ENCODE results near the gene CHST7. TPM values are rescaled to one million over a fixed set of nuclear protein-coding genes. Genes with fewer than 3 reads are reported as not detected.

The CHST7 gene
- total RNA-seq, 6 experiments from 2014 or later: 16.1 to 17.8 (median 17.0) TPM

DNA sequence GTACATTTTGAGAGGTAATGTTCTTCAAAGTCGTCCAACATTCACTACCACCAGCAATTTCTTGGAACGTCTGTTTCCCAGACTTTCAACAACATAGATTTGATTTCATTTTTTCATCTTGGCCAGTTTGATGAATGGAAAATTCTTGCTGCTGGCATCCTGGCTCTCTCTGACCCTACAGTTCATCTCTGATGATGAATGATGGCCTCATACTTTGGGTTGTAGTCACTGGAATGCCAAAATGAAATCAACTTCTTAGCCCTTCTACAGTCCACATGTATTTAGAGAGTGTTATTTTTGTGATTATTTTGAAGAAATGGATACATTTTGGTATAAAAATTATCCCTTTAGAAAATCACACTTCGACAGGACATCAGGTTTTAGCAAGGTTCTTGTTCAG lies 8.8 kb downstream of the CHST7 start:
- TF ChIP-seq, protein P1, sequence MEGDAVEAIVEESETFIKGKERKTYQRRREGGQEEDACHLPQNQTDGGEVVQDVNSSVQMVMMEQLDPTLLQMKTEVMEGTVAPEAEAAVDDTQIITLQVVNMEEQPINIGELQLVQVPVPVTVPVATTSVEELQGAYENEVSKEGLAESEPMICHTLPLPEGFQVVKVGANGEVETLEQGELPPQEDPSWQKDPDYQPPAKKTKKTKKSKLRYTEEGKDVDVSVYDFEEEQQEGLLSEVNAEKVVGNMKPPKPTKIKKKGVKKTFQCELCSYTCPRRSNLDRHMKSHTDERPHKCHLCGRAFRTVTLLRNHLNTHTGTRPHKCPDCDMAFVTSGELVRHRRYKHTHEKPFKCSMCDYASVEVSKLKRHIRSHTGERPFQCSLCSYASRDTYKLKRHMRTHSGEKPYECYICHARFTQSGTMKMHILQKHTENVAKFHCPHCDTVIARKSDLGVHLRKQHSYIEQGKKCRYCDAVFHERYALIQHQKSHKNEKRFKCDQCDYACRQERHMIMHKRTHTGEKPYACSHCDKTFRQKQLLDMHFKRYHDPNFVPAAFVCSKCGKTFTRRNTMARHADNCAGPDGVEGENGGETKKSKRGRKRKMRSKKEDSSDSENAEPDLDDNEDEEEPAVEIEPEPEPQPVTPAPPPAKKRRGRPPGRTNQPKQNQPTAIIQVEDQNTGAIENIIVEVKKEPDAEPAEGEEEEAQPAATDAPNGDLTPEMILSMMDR (IDR thresholded peaks at IDR 0.05): no peak
- Mint-ChIP-seq H3K27ac (peak overlapping the region; percentile 94), H3K27me3 (ENCODE audit: insufficient read depth) (no peaks in the 10 kb centered on the region), H3K9me3 (no peaks in the 10 kb centered on the region), H3K4me1 (ENCODE audit: low read depth) (peaks cover 55% of the 10 kb centered on the region), H3K4me3 (peak overlapping the region; percentile 84), H3K36me3 (ENCODE audit: low read depth) (peaks cover 6% of the 10 kb centered on the region; the same call in 1 of the 2 replicates)
- DNase-seq: peak; percentile 39

DNA sequence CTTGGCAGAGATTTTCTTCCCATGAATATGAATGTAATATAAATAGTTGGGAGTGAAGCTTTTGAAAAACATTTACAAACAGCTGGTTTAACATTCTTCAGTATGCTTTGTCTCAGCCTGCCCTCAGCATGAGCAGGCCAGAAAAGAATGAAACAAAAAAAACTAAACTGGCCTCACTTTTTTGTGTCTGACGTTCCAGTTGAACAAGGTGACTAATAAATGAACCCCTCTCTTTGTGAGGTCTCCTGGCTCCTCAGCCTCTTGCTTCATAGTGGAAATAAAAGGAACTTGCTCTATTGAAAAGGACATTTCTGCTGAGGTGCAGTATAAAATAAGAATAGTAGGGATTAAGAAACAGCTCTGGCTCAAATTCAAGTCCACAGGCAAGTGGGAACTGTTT lies 9.4 kb downstream of the CHST7 start:
- Mint-ChIP-seq H3K36me3 (ENCODE audit: low read depth) (peaks cover 4% of the 10 kb centered on the region; the same call in 1 of the 2 replicates), H3K4me1 (ENCODE audit: low read depth) (peaks cover 55% of the 10 kb centered on the region), H3K27ac (peak overlapping the region; percentile 94), H3K9me3 (no peaks in the 10 kb centered on the region), H3K4me3 (peak overlapping the region; percentile 84), H3K27me3 (ENCODE audit: insufficient read depth) (no peaks in the 10 kb centered on the region)
- TF ChIP-seq, protein P1 (IDR thresholded peaks at IDR 0.05): no peak
- peak; percentile 89 for DNase-seq

DNA sequence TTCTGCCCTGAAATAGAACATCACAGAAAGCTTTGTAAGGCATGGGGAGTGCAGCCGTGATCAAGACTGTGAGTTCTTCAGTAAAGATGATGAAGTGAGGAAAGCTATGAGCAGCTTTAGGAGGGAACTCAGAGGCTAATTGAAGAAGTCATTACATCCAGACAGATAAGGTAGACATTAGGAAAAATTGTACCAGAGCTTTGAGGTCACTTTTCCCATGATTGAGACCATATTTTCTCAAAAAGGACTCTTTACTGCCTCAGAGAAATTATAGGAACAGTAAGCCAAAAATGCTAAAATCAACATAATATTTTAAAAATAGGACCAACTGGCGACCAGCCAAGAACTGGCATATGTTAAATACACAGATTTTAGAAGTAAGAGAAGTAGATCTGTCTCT lies 11.2 kb downstream of the CHST7 start:
- no peaks in the 10 kb centered on the region for H3K27me3 Mint-ChIP-seq (ENCODE audit: insufficient read depth)
- TF ChIP-seq, protein P1 (IDR thresholded peaks at IDR 0.05): no peak
- DNase-seq: no peak
- H3K9me3 Mint-ChIP-seq: no peaks in the 10 kb centered on the region
- peak overlapping the region; percentile 41; the same call in 1 of the 2 replicates for H3K27ac Mint-ChIP-seq
- no peaks in the 10 kb centered on the region for H3K36me3 Mint-ChIP-seq (ENCODE audit: low read depth)
- H3K4me1 Mint-ChIP-seq (ENCODE audit: low read depth): peaks cover 67% of the 10 kb centered on the region
- 0 out of 2 replicates have a peak overlapping the region, but pooled peaks have one; percentile 60 for H3K4me3 Mint-ChIP-seq

DNA sequence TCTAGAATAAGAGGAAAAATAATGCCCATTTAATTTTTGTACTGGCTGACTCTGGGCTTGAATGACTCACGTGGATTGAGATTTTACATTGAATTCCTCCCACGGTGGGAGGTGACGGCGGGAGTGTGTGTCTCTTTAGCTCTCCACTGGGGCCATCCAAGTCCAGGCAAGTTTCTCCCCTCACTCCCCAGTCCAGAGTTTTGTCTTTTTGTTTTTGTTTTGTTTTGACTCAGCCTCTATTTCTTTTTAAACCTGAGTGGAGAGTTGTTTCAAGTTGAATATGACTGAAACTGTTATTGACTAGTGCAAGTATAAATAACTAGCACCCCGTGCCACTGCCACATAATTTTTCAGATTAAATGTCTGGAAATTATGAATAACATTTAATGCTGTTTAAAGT lies 13.6 kb downstream of the CHST7 start:
- Mint-ChIP-seq H3K4me1 (ENCODE audit: low read depth) (peaks cover 70% of the 10 kb centered on the region), H3K27ac (peak overlapping the region; percentile 92), H3K27me3 (ENCODE audit: insufficient read depth) (no peaks in the 10 kb centered on the region), H3K9me3 (no peaks in the 10 kb centered on the region), H3K36me3 (ENCODE audit: low read depth) (no peaks in the 10 kb centered on the region), H3K4me3 (peak overlapping the region; percentile 78)
- DNase-seq: peak; percentile 57
- TF ChIP-seq, protein P1 (IDR thresholded peaks at IDR 0.05): no peak

DNA sequence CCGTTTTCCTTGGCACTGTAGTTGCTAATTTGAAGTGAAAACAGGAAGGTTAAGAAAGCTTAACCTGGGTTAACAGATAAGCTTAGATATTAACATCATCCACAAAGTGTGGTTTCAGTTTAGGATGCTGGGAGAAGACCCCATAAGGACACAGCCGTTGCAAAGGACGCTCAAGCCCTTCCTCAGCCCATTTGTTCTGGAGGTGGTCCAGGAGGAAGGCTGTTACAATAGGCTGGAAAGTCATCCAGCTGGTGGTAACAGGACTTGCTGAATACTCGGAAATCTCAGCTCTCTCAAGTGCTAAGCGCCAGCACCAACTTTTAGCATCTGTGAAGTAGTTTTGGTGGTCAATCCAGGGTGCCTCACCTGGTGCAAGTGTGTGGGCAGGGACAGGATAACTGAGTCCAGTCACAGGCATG lies 14.2 kb downstream of the CHST7 start:
- TF ChIP-seq, protein P1 (IDR thresholded peaks at IDR 0.05): no peak
- H3K36me3 Mint-ChIP-seq (ENCODE audit: low read depth): no peaks in the 10 kb centered on the region
- peak overlapping the region; percentile 77 for H3K4me3 Mint-ChIP-seq
- peak overlapping the region; percentile 88 for H3K27ac Mint-ChIP-seq
- H3K9me3 Mint-ChIP-seq: no peaks in the 10 kb centered on the region
- no peaks in the 10 kb centered on the region for H3K27me3 Mint-ChIP-seq (ENCODE audit: insufficient read depth)
- DNase-seq: no peak
- peaks cover 64% of the 10 kb centered on the region for H3K4me1 Mint-ChIP-seq (ENCODE audit: low read depth)

DNA sequence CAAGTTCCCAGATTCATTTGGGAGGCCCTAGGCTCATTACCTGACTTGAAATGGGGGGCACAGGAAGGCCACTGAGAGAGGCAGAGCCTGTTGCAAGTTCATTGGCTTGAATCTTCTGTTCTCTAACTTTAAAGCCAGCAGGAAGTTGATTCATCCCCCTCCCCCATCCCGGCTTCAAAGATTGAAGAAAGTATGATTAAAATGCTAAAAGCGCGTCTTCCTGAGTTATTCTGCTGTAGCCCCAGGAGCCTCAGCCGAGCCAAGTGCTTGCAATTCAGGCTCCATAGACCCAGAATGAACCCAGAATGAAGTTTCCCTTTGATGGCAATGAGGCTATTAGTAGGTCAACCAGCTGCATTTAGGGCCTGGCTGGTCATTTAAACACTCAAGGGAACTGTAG lies 14.7 kb downstream of the CHST7 start:
- H3K36me3 Mint-ChIP-seq (ENCODE audit: low read depth): no peaks in the 10 kb centered on the region
- H3K27ac Mint-ChIP-seq: peak overlapping the region; percentile 88
- TF ChIP-seq, protein P1 (IDR thresholded peaks at IDR 0.05): no peak
- peaks cover 62% of the 10 kb centered on the region for H3K4me1 Mint-ChIP-seq (ENCODE audit: low read depth)
- no peaks in the 10 kb centered on the region for H3K9me3 Mint-ChIP-seq
- H3K4me3 Mint-ChIP-seq: peak overlapping the region; percentile 77
- no peaks in the 10 kb centered on the region for H3K27me3 Mint-ChIP-seq (ENCODE audit: insufficient read depth)
- DNase-seq: peak; percentile 49
